Measurements from ENCODE around the gene ABITRAM. TPM values are rescaled to one million over a fixed set of nuclear protein-coding genes. Genes with fewer than 3 reads are reported as not detected.
A peak's percentile ranks its signal among the peaks of the same experiment; 100 is the strongest.
"Not testable (repeated sequence)": the region's sequence is repeated elsewhere in the genome, so short reads cannot be mapped to it uniquely, and the experiment has no call there.

Gene ABITRAM
- polyA plus RNA-seq, 1 donor, result 13.7 TPM

- no peak for DNase-seq (ENCODE audit: low read depth)
These were observed 5.8 kb upstream of the ABITRAM start for GRCh38 chr9:108928386-108928785.

- no peak for DNase-seq (ENCODE audit: low read depth)
These were observed 926 bp upstream of the ABITRAM start for GRCh38 chr9:108933231-108933717.

GRCh38 chr9:108933718-108934322 lies 380 bp upstream of the ABITRAM start, which contains the start of gene ELP1:
TSS of gene ELP1 (minus strand) at chr9:108934124. CDS start at chr9:108931146, 2,978 bp downstream.
- DNase-seq (ENCODE audit: low read depth), result peak; percentile 55

GRCh38 chr9:108937561-108938305 lies 3.5 kb downstream of the ABITRAM start:
- no peak for DNase-seq (ENCODE audit: low read depth)

DNA sequence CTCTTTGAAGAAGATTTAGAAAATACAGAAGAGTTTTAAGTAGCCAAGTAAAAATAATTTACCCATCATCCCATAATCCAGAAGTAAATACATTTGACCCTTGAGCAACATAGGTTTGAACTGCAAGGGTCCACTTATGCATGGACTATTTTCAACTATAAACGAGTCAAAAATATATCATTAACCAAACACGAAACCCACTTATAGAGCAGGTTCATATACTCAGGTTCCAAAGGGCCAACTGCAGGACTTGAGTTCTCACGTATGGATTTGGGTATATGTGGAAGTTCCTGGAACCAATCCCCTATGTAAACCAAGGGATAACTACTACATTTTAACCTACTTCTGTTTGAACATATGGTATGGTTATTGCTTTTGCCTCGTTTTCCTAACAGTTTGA lies 5.8 kb downstream of the ABITRAM start:
- DNase-seq (ENCODE audit: low read depth), result no peak

- no peak for DNase-seq (ENCODE audit: low read depth)
These were observed 16.0 kb downstream of the ABITRAM start for GRCh38 chr9:108950168-108950567.

GRCh38 chr9:108951578-108951977 lies 17.4 kb downstream of the ABITRAM start:
- no peak for DNase-seq (ENCODE audit: low read depth)

GRCh38 chr9:108953983-108954574 lies 19.9 kb downstream of the ABITRAM start:
- DNase-seq (ENCODE audit: low read depth), result peak; percentile 48

GRCh38 chr9:108956022-108956630 lies 21.9 kb downstream of the ABITRAM start:
- DNase-seq (ENCODE audit: low read depth), result no peak

- DNase-seq (ENCODE audit: low read depth), result no peak
These were observed 22.4 kb downstream of the ABITRAM start for GRCh38 chr9:108956631-108957026.

GRCh38 chr9:108960331-108960730 lies 26.1 kb downstream of the ABITRAM start:
- DNase-seq (ENCODE audit: low read depth), result no peak

DNA sequence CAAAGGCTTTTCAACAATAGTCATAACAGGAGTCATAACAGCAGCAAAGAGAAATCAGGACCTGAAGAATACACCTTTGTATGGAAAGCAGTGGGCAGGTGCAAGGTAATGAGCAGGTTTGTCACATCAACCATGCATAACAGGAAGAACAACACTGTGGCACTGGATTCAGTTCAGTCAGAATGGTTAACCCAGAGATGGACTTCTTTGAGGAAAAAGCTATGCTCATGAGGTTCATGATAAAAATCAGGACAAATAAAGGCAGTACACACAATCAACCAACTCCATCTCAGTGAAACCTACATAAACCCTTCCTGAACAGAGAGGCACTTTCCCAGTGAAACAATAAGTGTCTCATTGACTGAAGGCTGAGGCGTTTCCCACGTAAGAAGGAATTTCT lies 27.0 kb downstream of the ABITRAM start:
- no peak for DNase-seq (ENCODE audit: low read depth)

DNA sequence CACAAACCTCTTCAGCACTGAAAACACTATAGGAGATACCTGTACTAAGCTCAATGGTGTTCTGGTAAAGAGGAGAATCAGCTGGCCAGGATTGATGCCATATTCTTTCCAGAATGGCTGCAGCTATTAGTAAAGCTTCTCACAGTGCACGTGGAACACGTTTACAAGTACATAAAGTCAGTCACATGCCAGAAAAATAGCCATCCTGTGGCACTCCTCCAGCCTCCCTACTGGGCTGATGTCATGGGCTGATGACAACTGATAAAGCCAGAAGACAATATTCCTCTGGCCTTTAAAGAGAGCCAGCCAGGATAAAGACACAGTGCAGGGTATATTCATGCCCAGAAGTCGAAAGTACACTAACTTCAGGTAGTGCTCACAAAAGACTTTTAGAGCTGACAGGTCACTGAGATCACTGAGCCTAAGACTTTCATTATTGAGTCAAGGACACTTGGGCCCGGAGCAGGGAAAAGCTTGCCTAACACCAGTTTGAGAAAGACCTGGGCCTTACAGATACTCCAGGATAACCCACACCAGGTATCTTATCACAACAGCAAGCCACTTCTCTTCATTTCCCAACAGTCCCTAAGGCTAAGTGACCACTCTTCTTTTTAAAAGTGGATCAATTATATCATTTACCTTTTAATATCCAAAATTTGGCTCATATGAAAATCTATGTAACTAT lies 29.4 kb downstream of the ABITRAM start:
- no peak for DNase-seq (ENCODE audit: low read depth)

DNA sequence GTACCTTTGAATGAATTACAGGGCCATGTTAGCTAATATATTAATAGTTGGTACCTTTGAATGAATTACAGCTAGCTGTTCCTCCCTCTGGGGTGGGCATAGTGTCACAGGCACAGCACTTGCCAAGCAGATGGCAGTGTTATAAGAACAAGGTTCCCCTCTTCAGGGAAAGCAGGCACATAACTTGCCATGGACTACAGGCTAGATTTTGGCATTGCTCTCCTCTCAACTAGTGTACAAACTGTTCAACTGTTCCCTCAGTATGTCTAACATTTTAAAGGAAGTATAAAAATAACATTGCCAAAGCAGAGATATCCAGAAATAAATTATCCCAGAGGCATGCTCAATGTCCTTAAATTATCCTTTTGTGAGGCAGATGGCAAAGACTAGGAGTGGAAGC lies 33.7 kb downstream of the ABITRAM start:
- no peak for DNase-seq (ENCODE audit: low read depth)

DNA sequence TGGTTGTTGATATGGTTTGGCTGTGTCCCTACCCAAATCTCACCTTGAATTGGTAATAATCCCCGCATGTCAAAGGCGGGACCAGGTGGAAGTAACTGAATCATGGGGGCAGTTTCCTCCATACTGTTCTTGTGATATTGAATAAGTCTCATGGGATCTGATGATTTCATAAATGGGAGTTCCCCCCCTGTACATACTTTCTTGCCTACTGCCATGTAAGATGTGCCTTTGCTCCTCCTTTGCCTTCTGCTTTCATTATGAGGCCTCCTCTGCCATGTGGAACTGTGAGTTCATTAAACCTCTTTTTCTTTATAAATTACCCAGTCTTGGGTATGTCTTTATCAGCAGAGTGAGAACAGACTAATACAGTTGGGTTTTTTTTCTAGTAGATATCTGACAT lies 37.2 kb downstream of the ABITRAM start:
- not testable (repeated sequence) for DNase-seq (ENCODE audit: low read depth)

DNA sequence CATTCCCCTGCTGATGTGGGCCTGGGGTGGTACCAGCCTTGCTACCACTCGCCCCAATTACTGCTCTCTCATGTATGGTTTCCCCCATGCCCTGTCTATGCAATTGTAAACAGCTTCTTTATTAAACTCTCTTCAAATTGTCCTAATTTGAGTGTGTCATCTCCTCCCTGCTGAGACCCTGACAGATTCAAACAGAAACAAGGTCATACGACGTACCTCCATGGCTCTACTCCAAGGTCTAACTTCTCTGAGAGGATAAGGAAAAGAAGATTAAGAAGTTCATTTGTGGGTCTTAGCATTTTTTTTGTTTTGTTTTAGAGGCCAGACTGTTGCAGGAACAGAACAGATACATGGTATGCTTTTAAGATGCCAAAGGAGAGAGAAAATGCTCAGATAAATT lies 38.0 kb downstream of the ABITRAM start:
- DNase-seq (ENCODE audit: low read depth), result no peak

- no peak for DNase-seq (ENCODE audit: low read depth)
These were observed 38.5 kb downstream of the ABITRAM start for GRCh38 chr9:108972626-108973209.

DNA sequence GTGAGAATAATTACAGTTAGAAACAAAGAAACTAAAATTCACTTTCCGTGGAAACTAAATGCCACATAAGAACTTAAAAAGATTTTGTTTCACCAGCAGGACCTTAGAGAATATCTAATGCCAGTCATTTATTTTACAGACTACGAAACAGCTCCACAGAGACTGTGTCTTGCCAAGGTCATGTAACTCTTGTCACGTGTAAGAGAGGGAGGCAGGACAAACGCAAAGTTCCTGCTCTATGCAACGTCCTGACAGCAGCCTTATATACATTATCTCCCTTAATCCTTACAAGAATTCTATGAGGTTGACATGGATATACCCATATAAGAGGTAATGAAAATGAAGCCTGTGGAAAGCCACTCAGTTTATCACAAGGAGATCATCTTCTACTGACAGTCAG lies 39.7 kb downstream of the ABITRAM start:
- DNase-seq (ENCODE audit: low read depth), result no peak

DNA sequence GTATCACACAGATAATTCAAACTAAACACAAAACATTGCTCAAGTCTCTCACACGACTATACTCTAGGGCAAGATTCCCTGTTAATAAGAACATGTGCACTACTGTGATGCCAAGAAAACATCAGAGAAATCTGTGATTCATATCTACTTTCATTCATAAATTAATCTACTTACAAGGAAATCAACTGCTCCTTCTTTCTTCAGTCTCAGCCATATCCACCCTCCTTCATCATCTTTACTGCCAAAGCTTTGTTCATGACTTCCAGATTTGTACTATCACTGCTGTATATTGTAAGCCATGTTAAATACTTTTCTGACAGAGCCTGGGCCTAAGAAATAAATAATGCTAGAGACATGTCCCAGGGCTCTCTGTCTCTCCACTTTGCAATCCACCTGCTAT lies 44.0 kb downstream of the ABITRAM start:
- DNase-seq (ENCODE audit: low read depth), result peak; percentile 34

GRCh38 chr9:108980893-108981292 lies 46.7 kb downstream of the ABITRAM start:
- DNase-seq (ENCODE audit: low read depth), result no peak

DNA sequence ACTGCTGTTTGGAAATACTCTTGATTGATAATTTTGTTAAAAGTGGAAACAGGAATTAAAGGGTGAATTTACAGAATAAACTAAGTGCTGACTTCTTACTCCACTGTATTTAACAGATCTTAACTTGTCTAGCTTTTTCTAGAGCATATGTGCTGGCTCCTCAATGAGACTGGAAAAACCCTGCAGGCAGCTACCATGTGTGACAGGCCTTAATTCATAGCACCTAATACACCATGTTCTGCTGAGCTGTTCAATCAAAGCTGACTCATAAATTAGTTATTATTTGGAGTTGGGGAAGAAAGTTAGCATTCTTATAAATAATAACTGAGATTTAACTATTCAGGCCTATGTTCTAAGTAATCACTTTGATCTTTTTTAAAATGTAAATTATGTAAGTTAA lies 49.7 kb downstream of the ABITRAM start:
- no peak for DNase-seq (ENCODE audit: low read depth)
